Raji (cell line): Measurements from ENCODE around the gene FBXO21.
A peak's percentile ranks its signal among the peaks of the same experiment; 100 is the strongest.

Experiments used
- POLR2A ChIP-seq: IDR thresholded peaks from 2 replicates; pipeline ENCODE4 v1.6.1; 2011; ENCODE audit warnings: low read depth, low read length, control low read depth; ENCODE audit not compliant: insufficient read depth

Gene FBXO21

GRCh38 chr12:117190210-117190781 is at the start of gene FBXO21:
FBXO21 (minus strand) TSS chr12:117190470; CDS start chr12:117190456, 14 bp downstream.
- peak; percentile 97 for TF ChIP-seq POLR2A

DNA sequence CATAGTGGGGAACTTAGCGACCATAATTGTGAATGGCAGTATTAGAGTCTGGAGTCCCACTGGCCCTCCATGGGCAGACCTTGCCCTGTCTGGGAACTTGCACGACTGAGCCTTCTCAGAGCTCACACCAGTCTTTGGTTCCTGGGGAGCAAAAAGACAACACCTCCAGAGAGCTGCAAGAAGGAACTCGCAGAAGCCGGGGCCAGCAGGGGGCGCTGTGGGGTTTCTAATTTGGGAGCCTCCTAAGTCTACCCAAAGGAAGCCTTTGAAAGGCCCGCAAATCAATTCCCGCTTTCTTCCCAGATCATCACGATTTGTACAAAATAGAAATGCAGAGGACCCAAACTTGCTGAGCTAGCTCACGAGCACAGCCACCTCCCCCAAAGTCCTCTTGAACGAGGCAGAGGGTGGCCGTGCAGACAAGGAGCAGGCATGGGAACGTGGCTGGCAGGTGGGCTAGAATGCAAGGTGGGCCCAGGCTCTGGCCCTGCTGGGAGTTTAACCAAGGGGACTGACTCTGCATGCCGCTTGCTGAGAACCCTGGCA is 46.3 kb upstream of the FBXO21 start:
- no peak for TF ChIP-seq POLR2A

DNA sequence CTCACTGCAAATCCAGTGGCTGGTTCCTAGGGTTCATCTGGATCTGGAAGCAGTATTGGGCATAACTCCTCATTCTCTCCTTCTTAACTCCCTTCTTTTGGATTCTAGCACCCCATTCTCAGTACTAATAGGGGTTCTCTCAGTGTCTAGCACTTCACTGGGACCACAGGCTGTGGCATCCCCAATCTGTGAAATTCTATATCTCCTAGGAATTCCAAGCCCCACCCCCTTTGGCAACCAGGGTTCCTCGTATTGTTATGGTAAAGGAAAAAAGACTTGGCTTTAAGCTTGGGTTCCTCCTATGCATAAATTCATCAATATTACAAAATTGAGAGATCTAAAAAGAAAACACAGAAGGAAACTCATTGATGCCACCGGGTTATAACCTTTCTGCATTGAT is 45.0 kb upstream of the FBXO21 start:
- TF ChIP-seq POLR2A: no peak

DNA sequence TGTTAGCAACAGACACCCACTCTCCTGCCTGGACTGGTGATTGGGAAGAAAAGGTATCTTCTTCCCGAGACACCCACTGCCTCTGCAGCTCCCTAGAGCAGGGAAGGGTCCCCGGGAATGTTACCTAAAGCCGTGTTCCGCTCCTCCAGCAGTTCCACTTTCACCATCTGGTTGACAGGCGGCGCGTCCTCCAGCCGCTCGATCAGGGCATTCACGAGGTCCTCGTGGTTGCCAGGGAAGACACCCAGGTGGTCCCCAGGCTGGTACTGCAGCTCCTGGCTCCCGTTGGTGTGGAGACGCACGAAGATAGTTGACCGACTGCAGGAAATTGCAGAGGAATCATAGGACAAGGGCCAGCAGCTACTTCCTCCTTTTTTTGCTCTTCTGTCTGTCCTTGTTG is 44.2 kb upstream of the FBXO21 start:
- no peak for TF ChIP-seq POLR2A

GRCh38 chr12:117231750-117232149 is 41.5 kb upstream of the FBXO21 start:
- no peak for TF ChIP-seq POLR2A

- TF ChIP-seq POLR2A: no peak
Observed at GRCh38 chr12:117228239-117228638, 38.0 kb upstream of the FBXO21 start.

GRCh38 chr12:117227000-117227653 is 36.9 kb upstream of the FBXO21 start:
- TF ChIP-seq POLR2A: no peak

DNA sequence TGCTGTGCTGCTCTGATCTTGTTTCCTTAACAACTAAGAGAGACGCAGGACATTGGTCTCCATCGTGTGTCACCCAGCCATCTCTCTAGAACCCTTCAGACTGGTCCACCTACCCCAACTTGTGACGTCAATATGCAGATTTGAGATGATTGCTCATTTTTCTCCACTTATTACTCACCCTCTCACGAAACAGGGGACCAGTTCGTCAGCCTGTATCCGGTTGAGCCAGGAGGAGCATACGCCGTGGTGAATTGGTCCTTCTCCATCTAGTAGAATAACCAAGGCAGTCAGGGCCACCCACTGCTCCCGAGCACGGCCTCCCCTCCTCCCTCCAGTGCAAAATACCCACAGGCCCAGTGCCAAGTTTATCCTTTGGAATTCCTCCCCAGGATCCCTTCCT is 36.2 kb upstream of the FBXO21 start:
- TF ChIP-seq POLR2A: no peak

GRCh38 chr12:117225179-117225578 is 34.9 kb upstream of the FBXO21 start:
- no peak for TF ChIP-seq POLR2A

DNA sequence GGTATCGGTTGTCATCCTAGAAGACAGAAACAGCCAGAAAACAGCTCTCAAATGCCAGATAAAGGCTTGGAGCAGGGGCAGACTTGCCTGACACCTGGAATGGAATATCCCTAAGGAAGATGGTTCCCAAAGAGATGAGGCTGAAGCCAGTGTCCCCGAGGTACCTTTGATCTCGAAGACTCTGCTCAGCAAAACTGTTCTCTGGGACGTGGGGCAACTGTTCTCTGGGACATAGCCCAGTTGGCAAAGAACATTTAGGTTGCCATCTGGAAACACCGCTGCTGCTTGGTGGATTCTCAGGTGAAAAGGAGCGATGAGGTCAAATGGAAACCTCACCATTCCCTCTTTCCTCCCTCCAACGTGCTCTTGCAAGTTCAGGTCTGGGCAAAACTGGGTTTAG is 27.9 kb upstream of the FBXO21 start:
- TF ChIP-seq POLR2A: no peak

- no peak for TF ChIP-seq POLR2A
Observed at GRCh38 chr12:117216686-117217085, 26.4 kb upstream of the FBXO21 start.

- TF ChIP-seq POLR2A: no peak
Observed at GRCh38 chr12:117214797-117215196, 24.5 kb upstream of the FBXO21 start.

GRCh38 chr12:117213295-117213808 is 23.1 kb upstream of the FBXO21 start:
- no peak for TF ChIP-seq POLR2A

DNA sequence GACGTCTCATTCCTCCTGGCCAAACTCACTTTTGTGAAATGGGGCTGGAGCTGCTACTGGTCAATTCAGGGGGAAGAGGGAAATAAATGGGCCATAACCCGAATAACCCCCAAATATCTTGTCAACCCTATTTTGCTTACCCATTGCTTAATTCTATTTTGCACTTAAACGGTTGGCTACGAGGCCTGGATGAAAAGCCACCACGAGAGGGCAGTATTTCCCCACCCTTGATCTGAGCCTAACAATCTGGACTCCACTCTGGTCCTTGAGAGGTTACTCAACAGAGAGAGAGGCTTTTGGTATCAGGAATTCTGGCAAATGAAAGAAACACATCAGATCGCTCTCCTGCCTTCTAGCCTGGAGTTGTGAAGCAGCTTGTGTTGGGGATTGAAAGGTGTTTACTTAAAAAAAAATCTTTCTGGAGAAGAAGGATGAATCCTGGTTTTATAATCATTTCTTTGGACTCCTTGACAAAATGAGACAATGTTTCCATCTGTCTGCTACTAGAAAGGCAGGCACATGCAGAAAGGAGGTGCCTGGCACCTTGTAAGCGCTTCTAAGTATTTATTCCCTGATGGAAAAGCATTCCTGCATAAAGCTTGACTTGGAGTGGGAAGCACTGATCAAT is 22.4 kb upstream of the FBXO21 start:
- no peak for TF ChIP-seq POLR2A

DNA sequence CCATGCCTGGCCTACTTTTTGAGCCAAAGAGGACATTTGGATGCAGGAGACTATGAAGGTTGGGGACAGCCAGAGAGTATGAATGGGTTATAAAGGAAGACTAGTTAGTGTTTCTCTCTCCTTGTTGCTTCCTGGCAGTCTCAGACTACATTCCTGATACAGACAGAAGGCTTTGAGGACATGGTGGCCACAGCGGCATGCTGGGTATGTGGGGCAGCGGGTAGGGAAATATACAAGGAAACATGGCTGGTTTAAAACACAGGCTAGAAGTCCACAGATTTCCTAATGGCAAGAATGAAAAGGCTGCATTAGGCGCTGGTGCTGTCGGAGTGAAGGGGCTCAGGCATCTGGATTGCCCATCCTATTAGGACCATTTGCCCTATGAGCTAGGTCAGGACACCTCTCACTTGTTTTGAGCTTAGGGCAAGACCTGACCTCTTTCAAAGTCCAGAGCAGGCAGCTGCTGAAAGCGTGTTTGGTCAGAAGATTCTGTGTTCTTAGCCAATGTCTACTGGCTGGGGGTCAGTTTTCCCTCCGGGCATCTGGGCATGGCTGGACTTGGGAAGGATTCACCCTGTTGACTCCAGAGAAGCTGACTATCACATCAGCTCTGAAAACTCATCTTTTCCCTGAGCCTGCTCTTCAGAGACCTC is 20.1 kb upstream of the FBXO21 start:
- TF ChIP-seq POLR2A: no peak

GRCh38 chr12:117209626-117210025 is 19.4 kb upstream of the FBXO21 start:
- TF ChIP-seq POLR2A: no peak

- TF ChIP-seq POLR2A: no peak
Observed at GRCh38 chr12:117208811-117209455, 18.7 kb upstream of the FBXO21 start.
